Endothelial cell of umbilical vein (primary cell): ENCODE measurements around the gene CDCP1. TPM values are rescaled to one million over a fixed set of nuclear protein-coding genes. Genes with fewer than 3 reads are reported as not detected.

Experiments
- BruUV-seq: library from RNA; stranded (reverse); fragments of 400-500 nt; replicated peaks from 2 replicates; lab custom pipeline; 2021; lab: Mats Ljungman, UMichigan
- CTCF ChIA-PET: fragments of 300-600, 350-600 bp; sonication (Branson Sonifier 250); formaldehyde crosslinking; loops from one replicate; lab custom pipeline; 2021; ENCODE audit warnings: antibody characterized with exemption, inconsistent platforms; lab: Charles Lee
- POLR2A ChIA-PET: fragments of 300-600, 350-600 bp; sonication (Branson Sonifier 250); formaldehyde crosslinking; loops from one replicate; lab custom pipeline; 2021; ENCODE audit warnings: antibody characterized with exemption, inconsistent platforms; lab: Charles Lee
- DNase-seq: peaks from one replicate; pipeline ENCODE4 v3.0.0-alpha.2; 2011; ENCODE audit warnings: low read depth, low spot score
- FAIRE-seq: peaks from 2 replicates; lab custom pipeline; 2011; peaks lifted over from hg19 to GRCh38; lab: Jason Lieb, UNC
- H2AFZ ChIP-seq: 2 replicates; pipeline ENCODE4 v1.6.0; 2012; ENCODE audit warnings: low read depth, low read length, control low read depth, inconsistent platforms
- H3K27ac ChIP-seq: 2 replicates; pipeline ENCODE4 v1.5.1; 2011; ENCODE audit warnings: low read depth, mild to moderate bottlenecking, control low read depth, low read length, moderate library complexity; ENCODE audit not compliant: insufficient read depth
- H3K27me3 ChIP-seq, 2 experiments: 2 replicates each; pipeline versions ENCODE4 v1.6.0 to v1.6.1; 2011; ENCODE audit warnings: low read length in 2 of 2, mixed read lengths in 1 of 2; ENCODE audit not compliant: control insufficient read depth in 2 of 2, insufficient read depth in 2 of 2
- H3K36me3 ChIP-seq, 2 experiments: 2 replicates in 1 of 2; 3 replicates in 1 of 2; pipeline ENCODE4 v1.5.1; 2011; ENCODE audit warnings: low read length in 2 of 2, mild to moderate bottlenecking in 1 of 2, moderate library complexity in 1 of 2; ENCODE audit not compliant: control insufficient read depth in 2 of 2, insufficient read depth in 2 of 2; ENCODE audit errors: extremely low read depth in 1 of 2
- H3K4me1 ChIP-seq: 3 replicates; pipeline ENCODE4 v1.5.1; 2011; ENCODE audit warnings: mild to moderate bottlenecking, low read length; ENCODE audit not compliant: control insufficient read depth, insufficient read depth; ENCODE audit errors: extremely low read depth
- H3K4me2 ChIP-seq: 2 replicates; pipeline ENCODE4 v1.6.1; 2011; ENCODE audit warnings: low read length, control low read depth, mixed read lengths; ENCODE audit not compliant: insufficient read depth
- H3K4me3 ChIP-seq, 3 experiments: fragments of 200-600 bp in 1 of 3; sonication (generic), shearing (Covaris generic) in 1 of 3; replicated peaks in 1 of 3; 2 replicates each; pipeline ENCODE4 v1.5.1; 2011 to 2016; ENCODE audit warnings: control low read depth in 3 of 3, low read length in 3 of 3, mild to moderate bottlenecking in 2 of 3, inconsistent platforms in 1 of 3, low read depth in 1 of 3, moderate library complexity in 1 of 3; ENCODE audit not compliant: insufficient read depth in 1 of 3
- H3K79me2 ChIP-seq: 2 replicates; pipeline ENCODE4 v1.6.0; 2012; ENCODE audit warnings: low read length, inconsistent platforms; ENCODE audit not compliant: control insufficient read depth, insufficient read depth
- H3K9ac ChIP-seq: replicated peaks from 2 replicates; pipeline ENCODE3; 2011; ENCODE audit warnings: low read length, control low read depth; ENCODE audit not compliant: insufficient read depth; ENCODE audit errors: extremely low read depth
- H3K9me1 ChIP-seq: replicated peaks from 3 replicates; pipeline ENCODE4 v1.6.0; 2011; ENCODE audit warnings: mild to moderate bottlenecking, low read length; ENCODE audit not compliant: control insufficient read depth, insufficient read depth; ENCODE audit errors: extremely low read depth
- H3K9me3 ChIP-seq: replicated peaks from 2 replicates; pipeline ENCODE4 v1.5.1; 2012; ENCODE audit warnings: low read length, inconsistent platforms; ENCODE audit not compliant: control insufficient read depth, insufficient read depth
- H4K20me1 ChIP-seq: replicated peaks from 2 replicates; pipeline ENCODE3; 2011; ENCODE audit warnings: mild to moderate bottlenecking, low read length; ENCODE audit not compliant: control insufficient read depth, insufficient read depth; ENCODE audit errors: extremely low read depth
- CTCF ChIP-seq, 2 donors: IDR thresholded peaks; 1 replicate in 1 of 2; 2 replicates in 1 of 2; pipeline ENCODE4 v1.5.1; 2011; ENCODE audit warnings: low read length in 2 of 2, mild to moderate bottlenecking in 2 of 2, moderate library complexity in 2 of 2, control low read depth in 1 of 2, inconsistent platforms in 1 of 2, low read depth in 1 of 2; ENCODE audit not compliant: insufficient read depth in 1 of 2; ENCODE audit errors: extremely low read depth in 1 of 2
- EZH2 ChIP-seq: IDR thresholded peaks from 2 replicates; pipeline ENCODE4 v1.6.1; 2012; ENCODE audit warnings: borderline replicate concordance, low read depth, mild to moderate bottlenecking, moderate library complexity, low read length, inconsistent platforms; ENCODE audit not compliant: severe bottlenecking
- FOS ChIP-seq: IDR thresholded peaks from 2 replicates; pipeline ENCODE4 v1.6.1; 2011; ENCODE audit warnings: mild to moderate bottlenecking, low read length, moderate library complexity, borderline replicate concordance; ENCODE audit not compliant: insufficient read depth
- GATA2 ChIP-seq: IDR thresholded peaks from 2 replicates; pipeline ENCODE4 v1.7.0; 2011; ENCODE audit warnings: low read depth, mild to moderate bottlenecking, moderate library complexity, mixed read lengths, low read length; ENCODE audit not compliant: insufficient read length, insufficient read depth
- JUN ChIP-seq: IDR thresholded peaks from 2 replicates; pipeline ENCODE4 v1.6.1; 2011; ENCODE audit warnings: borderline replicate concordance, low read depth; ENCODE audit not compliant: insufficient read length, insufficient read depth
- MAX ChIP-seq: IDR thresholded peaks from 2 replicates; pipeline ENCODE4 v1.6.1; 2011; ENCODE audit not compliant: insufficient read depth, insufficient read length
- MYC ChIP-seq: IDR thresholded peaks from one replicate; pipeline ENCODE4 v1.6.1; 2011; ENCODE audit warnings: mild to moderate bottlenecking, low read depth, low read length
- POLR2A ChIP-seq: IDR thresholded peaks from 2 replicates; pipeline ENCODE4 v1.6.1; 2012; ENCODE audit warnings: low read depth, mild to moderate bottlenecking, control low read depth, low read length
- POLR2AphosphoS5 ChIP-seq: IDR thresholded peaks from 2 replicates; pipeline ENCODE4 v1.6.1; 2012; ENCODE audit warnings: low read depth, mild to moderate bottlenecking, control low read depth, low read length, moderate library complexity; ENCODE audit not compliant: insufficient read depth
- dilution Hi-C: fragments of 300-500 bp; cut with MboI; formaldehyde crosslinking; loops from one replicate; pipeline ENCODE4 v1.15.0; 2019; ENCODE audit warnings: low sequenced_read_pairs; ENCODE audit not compliant: extremely low pct_ligation_motif_present
- intact Hi-C: fragments of 100-400 bp; cut with micrococcal nuclease; formaldehyde crosslinking; loops from one replicate; pipeline ENCODE4 v1.10.0; 2022
- polyA plus RNA-seq, 4 experiments: library from polyadenylated mRNA; depleted of rRNA in 3 of 4; stranded (reverse) in 3 of 4; unstranded in 1 of 4; fragments of >200 nt; gene quantifications; 2 replicates each; pipeline versions ENCODE4 v1.2.1 to v1.2.3, GENCODE V29; 2011 to 2012; ENCODE audit warnings: missing spikeins in 1 of 4
- total RNA-seq: library from RNA; stranded (reverse); gene quantifications from 2 replicates; pipeline ENCODE4 v1.2.3, GENCODE V29; 2021

CDCP1 gene
- total and polyA plus RNA-seq, 2 donors (not counting 3 experiments of a cell fraction or from before 2014, with no cell fraction given): 0.01 to 0.22 TPM

- no peak overlapping the region for H3K4me2 ChIP-seq
- ChIA-PET CTCF (interaction anchor here (1.0 kb wide), 1 partner anchor 91 kb away, joined by 4 read pairs; no protein-coding TSS in a partner anchor), POLR2A (no interaction called here)
- intact Hi-C loops: no loop called here
- H3K36me3 ChIP-seq: no peaks in the 10 kb centered on the region
- H3K27ac ChIP-seq: no peak overlapping the region
- no peak for TF ChIP-seq MYC
- TF ChIP-seq GATA2: no peak
- no peak for TF ChIP-seq FOS
- TF ChIP-seq POLR2A: no peak
- no peak for TF ChIP-seq JUN
- no peak for TF ChIP-seq MAX
- no peak for TF ChIP-seq CTCF (IDR thresholded peaks at IDR 0.05; ENCODE audit: extremely low read depth in 1 of 2, insufficient read depth in 1 of 2, low read depth in 1 of 2, low read length in 2 of 2)
- no peak for TF ChIP-seq POLR2AphosphoS5
- no peak for TF ChIP-seq EZH2
- DNase-seq (no peak), FAIRE-seq (no peak)
- H3K27me3 ChIP-seq: peaks cover 0 to 2% of the 10 kb centered on the region in 2 experiments
- H3K79me2 ChIP-seq: no peaks in the 10 kb centered on the region
- H2AFZ ChIP-seq: no peak overlapping the region
- no peak overlapping the region for H3K4me3 ChIP-seq
- H4K20me1 ChIP-seq: no peaks in the 10 kb centered on the region
- no peaks in the 10 kb centered on the region for H3K9me1 ChIP-seq
- H3K9ac ChIP-seq: no peak overlapping the region
- H3K4me1 ChIP-seq: peaks cover 13% of the 10 kb centered on the region
- dilution Hi-C loops: no loop called here
- no TSS peak for BruUV-seq
- no peaks in the 10 kb centered on the region for H3K9me3 ChIP-seq
Measured at GRCh38 chr3:45119376-45119775, 26.8 kb downstream of the CDCP1 start.
